Adrenal gland (tissue), 12 donors: Measurements from ENCODE around the gene LPP. TPM values are rescaled to one million over a fixed set of nuclear protein-coding genes. Genes with fewer than 3 reads are reported as not detected.

Experiments
- DNase-seq, 7 donors: peaks; one replicate each; pipeline ENCODE4 v3.0.0-alpha.2; 2019 to 2020
- H3K27ac ChIP-seq, 5 donors: fragments of 200-600 bp; sonication (generic) in 4 of 5; 1 replicate in 3 of 5; 2 replicates in 2 of 5; pipeline versions ENCODE4 v1.5.1 to v1.8.0; 2016 to 2020; ENCODE audit warnings: mild to moderate bottlenecking in 1 of 5
- H3K27me3 ChIP-seq: fragments of 200-600 bp; 2 replicates; pipeline ENCODE4 v1.8.0; 2021
- H3K36me3 ChIP-seq, 2 donors: fragments of 200-600 bp; replicated peaks in 1 of 2; 1 replicate in 1 of 2; 2 replicates in 1 of 2; pipeline versions ENCODE4 v1.5.1 to v1.8.0; 2018 to 2022
- H3K4me1 ChIP-seq, 2 donors: fragments of 200-600 bp; replicated peaks in 1 of 2; 1 replicate in 1 of 2; 2 replicates in 1 of 2; pipeline versions ENCODE4 v1.5.1 to v1.8.0; 2018 to 2021
- H3K4me3 ChIP-seq, 4 donors: fragments of 200-600 bp; sonication (generic) in 3 of 4; one replicate each; pipeline ENCODE4 v1.5.1; 2016 to 2018
- H3K9me3 ChIP-seq, 3 donors: fragments of 200-600 bp; sonication (generic) in 1 of 3; replicated peaks in 1 of 3; 1 replicate in 2 of 3; 2 replicates in 1 of 3; pipeline versions ENCODE4 v1.5.1 to v1.8.0; 2016 to 2021
- CTCF ChIP-seq, 6 experiments: fragments of 450-650 bp in 4 of 6; fragments of 200-600 bp in 2 of 6; sonication (generic) in 1 of 6; IDR thresholded peaks; 1 replicate in 5 of 6; 2 replicates in 1 of 6; pipeline versions ENCODE4 v1.5.1 to v1.8.0; 2016 to 2021; ENCODE audit warnings: antibody characterized with exemption in 6 of 6, mild to moderate bottlenecking in 2 of 6, moderate library complexity in 1 of 6
- POLR2A ChIP-seq, 2 donors: fragments of 450-650 bp; IDR thresholded peaks; one replicate each; pipeline ENCODE4 v1.6.1; 2017; ENCODE audit warnings: antibody characterized with exemption in 2 of 2, mild to moderate bottlenecking in 2 of 2, moderate library complexity in 1 of 2
- WGBS, 4 donors: extraction: QIAGEN DNeasy Blood & Tissue Kit in 2 of 4; methylation state at CpG; one replicate each; pipeline versions ENCODE4 v1.1.5 to v1.1.7; 2013 to 2017; 5-methylcytosine and 5-hydroxymethylcytosine counted together
- intact Hi-C, 2 donors: fragments of 100-400 bp; cut with DNase I; formaldehyde crosslinking; loops; one replicate each; pipeline versions ENCODE4 v1.14.1 to v1.15.0; 2022 to 2023
- polyA plus RNA-seq, 3 donors: library from polyadenylated mRNA; stranded (reverse); fragments of 200-250 nt in 2 of 3; fragments of 350-450 nt in 1 of 3; fragmentation: Illumina TruSeq in 1 of 3; extraction: RNeasy Lipid Tissue Mini Kit (QIAGEN cat#74804) in 1 of 3; gene quantifications; one replicate each; pipeline ENCODE4 v1.2.3, GENCODE V29; 2013 to 2014
- total RNA-seq, 9 donors: library from RNA; depleted of rRNA in 4 of 9; stranded (reverse); fragments of >200 nt in 4 of 9; fragments of 120-200 nt in 1 of 9; fragmentation: NEBNext Ultra II Directional in 1 of 9; extraction: Animal tissue kit (Norgen Biotek cat#: 25700) in 1 of 9; gene quantifications; one replicate each; pipeline versions ENCODE4 v1.1.0 to v1.2.4, GENCODE V29; 2013 to 2023
- donor health status: healthy with polysubstance abuse.
- donor health status: Bipolar disorder and iron deficiency.
- donor health status: DM: yes; HTN: yes; CAD: no.
- donor health status: DM: no; HTN: no; CAD: no.
- donor health status: DM: no; HTN: no; CAD: no.
- donor health status: DM: yes; HTN: yes; CAD: no.

Gene LPP
- total and polyA plus RNA-seq, 12 donors: 7.0 to 170 (median 101) TPM

GRCh38 chr3:188620752-188621151 lies 466.8 kb downstream of the LPP start:
- no peaks in the 10 kb centered on the region for H3K9me3 ChIP-seq
- no peak overlapping the region for H3K4me3 ChIP-seq
- no peaks in the 10 kb centered on the region for H3K27me3 ChIP-seq
- H3K4me1 ChIP-seq: no peaks in the 10 kb centered on the region
- no peak for TF ChIP-seq CTCF (IDR thresholded peaks at IDR 0.05)
- TF ChIP-seq POLR2A (IDR thresholded peaks at IDR 0.05): no peak
- H3K36me3 ChIP-seq: no peaks in the 10 kb centered on the region
- no peak for DNase-seq
- no peak overlapping the region for H3K27ac ChIP-seq
- 95 to 100% (median 97%) methylated on average over 2 of the region's 2 CpGs for WGBS, 4 donors
- intact Hi-C loops: no loop called here

GRCh38 chr3:188624384-188624783 lies 470.4 kb downstream of the LPP start:
- peak in 2 of 7 donors; percentile 19 to 22 for DNase-seq
- WGBS, 4 donors: 63 to 69% (median 66%) methylated on average over 3 of the region's 3 CpGs
- intact Hi-C loops: no loop called here
- Histone ChIP-seq H3K27me3 (no peaks in the 10 kb centered on the region), H3K36me3 (no peaks in the 10 kb centered on the region), H3K9me3 (no peaks in the 10 kb centered on the region), H3K27ac (peak overlapping the region in 2 of 5 donors; percentile 23 to 28), H3K4me3 (no peak overlapping the region), H3K4me1 (no peaks in the 10 kb centered on the region)
- no peak for TF ChIP-seq POLR2A (IDR thresholded peaks at IDR 0.05)
- TF ChIP-seq CTCF (IDR thresholded peaks at IDR 0.05): no peak

GRCh38 chr3:188624828-188625227 lies 470.9 kb downstream of the LPP start:
- H3K4me3 ChIP-seq: no peak overlapping the region
- TF ChIP-seq POLR2A (IDR thresholded peaks at IDR 0.05) (no peak), CTCF (IDR thresholded peaks at IDR 0.05) (no peak)
- no peaks in the 10 kb centered on the region for H3K9me3 ChIP-seq
- intact Hi-C loops: no loop called here
- no peak for DNase-seq
- no peaks in the 10 kb centered on the region for H3K4me1 ChIP-seq
- no peaks in the 10 kb centered on the region for H3K27me3 ChIP-seq
- H3K27ac ChIP-seq: no peak overlapping the region
- H3K36me3 ChIP-seq: no peaks in the 10 kb centered on the region

- Histone ChIP-seq H3K27ac (no peak overlapping the region), H3K36me3 (no peaks in the 10 kb centered on the region), H3K9me3 (no peaks in the 10 kb centered on the region), H3K27me3 (no peaks in the 10 kb centered on the region), H3K4me1 (no peaks in the 10 kb centered on the region), H3K4me3 (no peak overlapping the region)
- DNase-seq: no peak
- intact Hi-C loops: no loop called here
- TF ChIP-seq POLR2A (IDR thresholded peaks at IDR 0.05): no peak
- TF ChIP-seq CTCF (IDR thresholded peaks at IDR 0.05): no peak
Measured at GRCh38 chr3:188627652-188628051, 473.7 kb downstream of the LPP start.
